PFSK-1 (cell line): ENCODE data around the gene AGPAT4.

ENCODE experiments used
- FOXP2 ChIP-seq: optimal IDR thresholded peaks from 2 replicates; pipeline ENCODE3; 2011; ENCODE audit warnings: borderline replicate concordance, control low read depth, inconsistent platforms; ENCODE audit not compliant: insufficient read depth; ENCODE audit errors: extremely low read length, extremely low read depth
- POLR2AphosphoS5 ChIP-seq: IDR thresholded peaks from 2 replicates; pipeline ENCODE4 v1.6.1; 2012; ENCODE audit warnings: low read depth, mild to moderate bottlenecking, control low read depth, low read length, moderate library complexity
- REST ChIP-seq, 2 experiments: IDR thresholded peaks; 2 replicates each; pipeline versions ENCODE4 v1.6.1 to v1.8.0; 2011 to 2012; ENCODE audit warnings: low read depth in 2 of 2, low read length in 2 of 2, control low read depth in 1 of 2, inconsistent platforms in 1 of 2, mild to moderate bottlenecking in 1 of 2, moderate library complexity in 1 of 2; ENCODE audit not compliant: insufficient read depth in 1 of 2
- SIN3A ChIP-seq: IDR thresholded peaks from 2 replicates; pipeline ENCODE4 v1.6.1; 2012; ENCODE audit warnings: mild to moderate bottlenecking, low read length, moderate library complexity, borderline replicate concordance; ENCODE audit not compliant: insufficient read depth
- TAF1 ChIP-seq: IDR thresholded peaks from 2 replicates; pipeline ENCODE4 v1.6.1; 2012; ENCODE audit warnings: low read length, control low read depth, borderline replicate concordance; ENCODE audit not compliant: insufficient read depth

The AGPAT4 gene

GRCh38 chr6:161225681-161226008 lies 48.2 kb downstream of the AGPAT4 start:
- TF ChIP-seq REST (IDR thresholded peaks at IDR 0.05; ENCODE audit: insufficient read depth in 1 of 2, low read depth in 2 of 2, low read length in 2 of 2) (no peak), TAF1 (no peak), SIN3A (no peak), FOXP2 (no peak), POLR2AphosphoS5 (no peak)

GRCh38 chr6:161223646-161224045 lies 50.2 kb downstream of the AGPAT4 start:
- TF ChIP-seq REST (IDR thresholded peaks at IDR 0.05; ENCODE audit: insufficient read depth in 1 of 2, low read depth in 2 of 2, low read length in 2 of 2), result no peak
- TF ChIP-seq FOXP2, result no peak
- TF ChIP-seq POLR2AphosphoS5, result no peak
- TF ChIP-seq SIN3A, result no peak
- no peak for TF ChIP-seq TAF1

GRCh38 chr6:161222706-161223234 lies 51.1 kb downstream of the AGPAT4 start:
- TF ChIP-seq SIN3A (no peak), REST (IDR thresholded peaks at IDR 0.05; ENCODE audit: insufficient read depth in 1 of 2, low read depth in 2 of 2, low read length in 2 of 2) (0 out of 4 replicates have a peak, but pooled peaks have one; percentile 23 to 28)

GRCh38 chr6:161220346-161220745 lies 53.5 kb downstream of the AGPAT4 start:
- TF ChIP-seq REST (IDR thresholded peaks at IDR 0.05; ENCODE audit: insufficient read depth in 1 of 2, low read depth in 2 of 2, low read length in 2 of 2) (no peak), SIN3A (no peak), TAF1 (no peak), POLR2AphosphoS5 (no peak), FOXP2 (no peak)

- TF ChIP-seq SIN3A, result no peak
- no peak for TF ChIP-seq TAF1
- no peak for TF ChIP-seq REST (IDR thresholded peaks at IDR 0.05; ENCODE audit: insufficient read depth in 1 of 2, low read depth in 2 of 2, low read length in 2 of 2)
- TF ChIP-seq POLR2AphosphoS5, result no peak
- TF ChIP-seq FOXP2, result no peak
Observed at GRCh38 chr6:161219680-161220079, 54.2 kb downstream of the AGPAT4 start.
